Hepatocyte (in vitro differentiated cells): Measurements from ENCODE around the gene PSMD2.

Experiments used
- CTCF ChIP-seq: fragments of 200-600 bp; sonication (generic); IDR thresholded peaks from 2 replicates; pipeline ENCODE4 v1.5.1; 2016; ENCODE audit warnings: antibody characterized with exemption, mild to moderate bottlenecking; ENCODE audit not compliant: poor library complexity
- EZH2 ChIP-seq: fragments of 200-600 bp; sonication (generic); IDR thresholded peaks from 2 replicates; pipeline ENCODE4 v1.6.1; 2016; ENCODE audit warnings: antibody characterized with exemption, mild to moderate bottlenecking, borderline replicate concordance

- TF ChIP-seq EZH2 (no peak), CTCF (no peak)
Observed at GRCh38 chr3:184277366-184277765, 21.7 kb upstream of the PSMD2 start.
